MM.1S (cell line): ENCODE results near the gene RFX6.

Experiments
- DNase-seq: peaks from one replicate; pipeline ENCODE4 v3.0.0-alpha.2; 2015
- H2AFZ ChIP-seq: fragments of 300-600 bp; sonication (generic); 2 replicates; pipeline ENCODE4 v1.6.0; 2016; ENCODE audit warnings: antibody characterized with exemption, low read length
- H3F3A ChIP-seq: fragments of 300-600 bp; sonication (generic); 2 replicates; pipeline ENCODE4 v1.6.1; 2016; ENCODE audit warnings: mild to moderate bottlenecking, antibody characterized with exemption, low read length, moderate library complexity, mixed read lengths; ENCODE audit not compliant: insufficient read depth
- H3K27ac ChIP-seq: fragments of 300-600 bp; sonication (generic); 2 replicates; pipeline ENCODE4 v1.5.1; 2016; ENCODE audit warnings: mild to moderate bottlenecking, low read length
- H3K27me3 ChIP-seq: fragments of 300-600 bp; sonication (generic); replicated peaks from 2 replicates; pipeline ENCODE4 v1.6.0; 2016; ENCODE audit warnings: low read length; ENCODE audit not compliant: insufficient read depth
- H3K36me3 ChIP-seq: fragments of 300-600 bp; sonication (generic); replicated peaks from 2 replicates; pipeline ENCODE4 v1.6.1; 2016; ENCODE audit warnings: mild to moderate bottlenecking, low read length, mixed read lengths; ENCODE audit not compliant: insufficient read depth
- H3K4me1 ChIP-seq: fragments of 300-600 bp; sonication (generic); 2 replicates; pipeline ENCODE4 v1.6.1; 2016; ENCODE audit warnings: low read length, mixed read lengths
- H3K4me2 ChIP-seq: fragments of 300-600 bp; sonication (generic); 2 replicates; pipeline ENCODE4 v1.6.0; 2016; ENCODE audit warnings: low read depth, low read length
- H3K4me3 ChIP-seq: fragments of 300-600 bp; sonication (generic); 2 replicates; pipeline ENCODE4 v1.5.1; 2016; ENCODE audit warnings: low read length, mixed read lengths
- H3K79me2 ChIP-seq: fragments of 300-600 bp; sonication (generic); 2 replicates; pipeline ENCODE4 v1.6.1; 2016; ENCODE audit warnings: mixed run types, low read length, mixed read lengths
- H3K9ac ChIP-seq: fragments of 300-600 bp; sonication (generic); 2 replicates; pipeline ENCODE4 v1.6.1; 2016; ENCODE audit warnings: low read length, mixed read lengths
- H3K9me2 ChIP-seq: fragments of 300-600 bp; sonication (generic); replicated peaks from 2 replicates; pipeline ENCODE4 v1.6.1; 2016; ENCODE audit warnings: mild to moderate bottlenecking, low read length, mixed read lengths; ENCODE audit not compliant: insufficient read depth
- H3K9me3 ChIP-seq: fragments of 300-600 bp; sonication (generic); replicated peaks from 2 replicates; pipeline ENCODE4 v1.6.1; 2016; ENCODE audit warnings: mild to moderate bottlenecking, low read length, mixed read lengths; ENCODE audit not compliant: insufficient read depth
- H4K20me1 ChIP-seq: fragments of 300-600 bp; sonication (generic); 2 replicates; pipeline ENCODE4 v1.6.1; 2016; ENCODE audit warnings: mild to moderate bottlenecking, low read length, moderate library complexity, mixed read lengths; ENCODE audit not compliant: insufficient read depth
- EZH2 ChIP-seq: fragments of 300-600 bp; sonication (generic); optimal IDR thresholded peaks from 2 replicates; pipeline ENCODE3; 2017; ENCODE audit warnings: low read depth, mild to moderate bottlenecking, antibody characterized with exemption, low read length, mixed read lengths
- EZH2phosphoT487 ChIP-seq: fragments of 300-600 bp; sonication (generic); IDR thresholded peaks from 2 replicates; pipeline ENCODE4 v1.6.1; 2018; ENCODE audit warnings: antibody characterized with exemption, low read length
- TF ChIP-seq, protein P1 (sequence below): fragments of 300-600 bp; sonication (generic); IDR thresholded peaks from 2 replicates; pipeline ENCODE4 v1.5.1; 2016; ENCODE audit warnings: antibody characterized with exemption, low read length, mixed read lengths

Gene RFX6

DNA sequence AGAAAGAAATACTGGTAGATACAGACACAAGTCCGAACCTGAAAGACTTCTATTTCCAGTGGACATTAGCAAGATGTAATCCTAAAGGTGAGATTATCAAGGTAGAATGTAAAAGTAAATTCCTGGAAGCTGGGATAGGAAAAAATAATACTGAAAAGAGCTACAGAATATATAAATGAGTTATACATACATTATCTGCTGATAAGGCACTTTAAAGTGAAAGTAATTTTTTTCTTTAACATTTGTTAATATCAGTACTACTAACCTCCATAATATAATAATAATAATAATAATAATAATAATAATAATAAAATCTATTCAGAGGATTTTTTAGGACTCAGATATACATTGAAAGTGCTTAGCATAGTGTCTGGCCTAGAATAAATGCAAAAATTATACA is 102.5 kb downstream of the RFX6 start:
- H3K36me3 ChIP-seq: no peaks in the 10 kb centered on the region
- DNase-seq: no peak
- H2AFZ ChIP-seq: no peak overlapping the region
- no peaks in the 10 kb centered on the region for H3F3A ChIP-seq
- H3K4me2 ChIP-seq: no peak overlapping the region
- H3K9me2 ChIP-seq: no peaks in the 10 kb centered on the region
- no peaks in the 10 kb centered on the region for H3K27me3 ChIP-seq
- H3K79me2 ChIP-seq: no peaks in the 10 kb centered on the region
- no peaks in the 10 kb centered on the region for H4K20me1 ChIP-seq
- H3K9ac ChIP-seq: no peak overlapping the region
- H3K4me1 ChIP-seq: no peaks in the 10 kb centered on the region
- H3K27ac ChIP-seq: no peak overlapping the region
- no peak for TF ChIP-seq EZH2
- TF ChIP-seq EZH2phosphoT487: no peak
- TF ChIP-seq, protein P1, sequence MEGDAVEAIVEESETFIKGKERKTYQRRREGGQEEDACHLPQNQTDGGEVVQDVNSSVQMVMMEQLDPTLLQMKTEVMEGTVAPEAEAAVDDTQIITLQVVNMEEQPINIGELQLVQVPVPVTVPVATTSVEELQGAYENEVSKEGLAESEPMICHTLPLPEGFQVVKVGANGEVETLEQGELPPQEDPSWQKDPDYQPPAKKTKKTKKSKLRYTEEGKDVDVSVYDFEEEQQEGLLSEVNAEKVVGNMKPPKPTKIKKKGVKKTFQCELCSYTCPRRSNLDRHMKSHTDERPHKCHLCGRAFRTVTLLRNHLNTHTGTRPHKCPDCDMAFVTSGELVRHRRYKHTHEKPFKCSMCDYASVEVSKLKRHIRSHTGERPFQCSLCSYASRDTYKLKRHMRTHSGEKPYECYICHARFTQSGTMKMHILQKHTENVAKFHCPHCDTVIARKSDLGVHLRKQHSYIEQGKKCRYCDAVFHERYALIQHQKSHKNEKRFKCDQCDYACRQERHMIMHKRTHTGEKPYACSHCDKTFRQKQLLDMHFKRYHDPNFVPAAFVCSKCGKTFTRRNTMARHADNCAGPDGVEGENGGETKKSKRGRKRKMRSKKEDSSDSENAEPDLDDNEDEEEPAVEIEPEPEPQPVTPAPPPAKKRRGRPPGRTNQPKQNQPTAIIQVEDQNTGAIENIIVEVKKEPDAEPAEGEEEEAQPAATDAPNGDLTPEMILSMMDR: no peak
- H3K4me3 ChIP-seq: no peak overlapping the region
- H3K9me3 ChIP-seq: no peaks in the 10 kb centered on the region
